ENCODE results near the gene CTNND2.

Gene CTNND2

GRCh38 chr5:11277323-11277722 is 626.9 kb downstream of the CTNND2 start:
- POLR2A ChIA-PET = no interaction called here
- CTCF ChIA-PET = interaction anchor here (1.7 to 2.2 kb wide), 2 partner anchors 9 to 10 kb away, joined by 4 to 6 read pairs; no protein-coding TSS in a partner anchor
- Histone ChIP-seq H3K27ac (ENCODE audit: extremely low read depth, low read depth, low read length) (no peak overlapping the region), H3K9me3 (ENCODE audit: control insufficient read depth, insufficient read depth, low read depth, low read length) (no peaks in the 10 kb centered on the region), H3K4me3 (ENCODE audit: low read depth, low read length) (no peak overlapping the region), H3K4me1 (ENCODE audit: control insufficient read depth, insufficient read depth, low read length) (no peaks in the 10 kb centered on the region), H3K36me3 (ENCODE audit: control insufficient read depth in 2 of 2, insufficient read depth in 1 of 2, low read length in 2 of 2) (no peaks in the 10 kb centered on the region)
- TF ChIP-seq ZNF302 (tag by site-specific recombination; IDR thresholded peaks at IDR 0.05; ENCODE audit: low read depth) (no peak), ZNF335 (tag by site-specific recombination; conservative IDR thresholded peaks at IDR 0.05) (no peak), KLF1 (tag by site-specific recombination; IDR thresholded peaks at IDR 0.05) (no peak), ZNF704 (tag by site-specific recombination; IDR thresholded peaks at IDR 0.05) (no peak), ZNF521 (tag by site-specific recombination; IDR thresholded peaks at IDR 0.05) (no peak), ZNF670 (tag by site-specific recombination; IDR thresholded peaks at IDR 0.05; ENCODE audit: low read depth) (no peak), ELK4 (IDR thresholded peaks at IDR 0.05; ENCODE audit: borderline replicate concordance, low read depth, low read length) (no peak), ZBTB21 (tag by site-specific recombination; IDR thresholded peaks at IDR 0.05) (no peak), REPIN1 (tag by site-specific recombination; IDR thresholded peaks at IDR 0.05; ENCODE audit: low read depth) (no peak), ZBTB49 (tag by site-specific recombination; IDR thresholded peaks at IDR 0.05; ENCODE audit: low read depth) (no peak), YY2 (tag by site-specific recombination; IDR thresholded peaks at IDR 0.05) (no peak), ZFP37 (tag by site-specific recombination; IDR thresholded peaks at IDR 0.05) (no peak), EGR2 (tag by site-specific recombination; IDR thresholded peaks at IDR 0.05; ENCODE audit: low read depth) (no peak), ZNF426 (tag by site-specific recombination; IDR thresholded peaks at IDR 0.05) (peak; percentile 69), KLF9 (tag by site-specific recombination; IDR thresholded peaks at IDR 0.05; ENCODE audit: low read depth) (no peak), ZNF530 (tag by site-specific recombination; IDR thresholded peaks at IDR 0.05; ENCODE audit: low read depth) (no peak), ZNF768 (tag by site-specific recombination; IDR thresholded peaks at IDR 0.05) (no peak), ZBTB8A (tag by site-specific recombination; IDR thresholded peaks at IDR 0.05) (peak; percentile 46), MEIS1 (CRISPR knock-in tag; IDR thresholded peaks at IDR 0.05; ENCODE audit: borderline replicate concordance) (no peak), ZNF473 (tag by site-specific recombination; IDR thresholded peaks at IDR 0.05) (no peak), ZNF660 (tag by site-specific recombination; IDR thresholded peaks at IDR 0.05) (no peak), ZNF138 (tag by site-specific recombination; IDR thresholded peaks at IDR 0.05; ENCODE audit: borderline replicate concordance) (no peak), ZNF600 (tag by site-specific recombination; IDR thresholded peaks at IDR 0.05) (no peak), PRDM2 (tag by site-specific recombination; IDR thresholded peaks at IDR 0.05; ENCODE audit: borderline replicate concordance) (no peak), ZNF501 (tag by site-specific recombination; IDR thresholded peaks at IDR 0.05) (no peak), ZNF133 (tag by site-specific recombination; IDR thresholded peaks at IDR 0.05) (no peak), ZSCAN23 (tag by site-specific recombination; IDR thresholded peaks at IDR 0.05) (no peak), ZNF202 (tag by site-specific recombination; IDR thresholded peaks at IDR 0.05; ENCODE audit: borderline replicate concordance) (no peak), ZNF266 (tag by site-specific recombination; IDR thresholded peaks at IDR 0.05; ENCODE audit: low read depth) (0 out of 2 replicates have a peak, but pooled peaks have one; percentile 38), ZBTB7A (tag by site-specific recombination; IDR thresholded peaks at IDR 0.05; ENCODE audit: low read depth) (no peak)
